Activated CD4-positive, alpha-beta T cell treated with anti-CD3 and anti-CD28 coated beads, Interleukin-2, amount 10 ng/mL, durations not matched to agents 24 days and 14 days (primary cell): ENCODE data around the gene NFKBIZ. TPM values are rescaled to one million over a fixed set of nuclear protein-coding genes. Genes with fewer than 3 reads are reported as not detected.
"Not testable (repeated sequence)": the region's sequence is repeated elsewhere in the genome, so short reads cannot be mapped to it uniquely, and the experiment has no call there.

Experiments
- DNase-seq: peaks from one replicate; pipeline ENCODE4 v3.0.0; 2022
- H3K27ac Mint-ChIP-seq: one replicate; pipeline ENCODE4 v1.8.0; 2022; ENCODE audit warnings: mild to moderate bottlenecking, mixed read lengths
- H3K27me3 Mint-ChIP-seq: one replicate; pipeline ENCODE4 v1.8.0; 2022; ENCODE audit warnings: mixed read lengths
- H3K36me3 Mint-ChIP-seq: one replicate; pipeline ENCODE4 v1.8.0; 2022; ENCODE audit warnings: low read depth, mild to moderate bottlenecking, mixed read lengths
- H3K4me1 Mint-ChIP-seq: one replicate; pipeline ENCODE4 v1.8.0; 2021; ENCODE audit warnings: mixed read lengths
- H3K4me3 Mint-ChIP-seq: one replicate; pipeline ENCODE4 v1.8.0; 2022; ENCODE audit warnings: mild to moderate bottlenecking, moderate library complexity, mixed read lengths
- H3K9me3 Mint-ChIP-seq: one replicate; pipeline ENCODE4 v1.8.0; 2021; ENCODE audit warnings: mixed read lengths
- intact Hi-C: fragments of 100-400 bp; cut with micrococcal nuclease; formaldehyde crosslinking; loops from one replicate; pipeline ENCODE4 v1.15.1; 2023
- total RNA-seq: library from RNA; stranded (reverse); gene quantifications from 2 replicates; pipeline ENCODE4 v1.2.3, GENCODE V29; 2022

Gene NFKBIZ
- total RNA-seq, 1 donor from 2014 or later, result 57.2 TPM

DNA sequence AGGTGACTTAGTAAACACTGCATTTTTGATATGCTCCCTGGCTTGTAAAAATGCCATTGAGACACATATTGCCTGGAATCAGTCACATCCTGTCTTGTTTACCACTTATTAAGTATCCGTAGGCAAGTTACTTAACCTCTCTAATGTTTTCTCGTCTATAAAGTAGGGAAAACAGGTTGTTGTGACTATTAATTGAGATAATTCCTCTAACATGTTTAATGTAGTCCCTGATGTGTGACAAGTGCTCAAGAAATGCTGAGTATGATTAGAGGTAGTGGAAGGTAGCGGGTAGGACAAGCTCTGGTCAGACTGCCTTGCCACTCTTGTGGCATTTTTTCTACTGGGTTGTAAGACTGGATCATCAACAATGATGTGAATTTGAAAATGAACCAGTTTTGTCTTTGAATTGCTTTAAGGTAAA, 54.1 kb downstream of the NFKBIZ start:
- Mint-ChIP-seq H3K36me3 (peaks cover 4% of the 10 kb centered on the region), H3K9me3 (peaks cover 8% of the 10 kb centered on the region), H3K27ac (no peak overlapping the region), H3K4me1 (peaks cover 7% of the 10 kb centered on the region), H3K27me3 (peaks cover 17% of the 10 kb centered on the region), H3K4me3 (no peak overlapping the region)
- no peak for DNase-seq
- intact Hi-C loops, result no loop called here

DNA sequence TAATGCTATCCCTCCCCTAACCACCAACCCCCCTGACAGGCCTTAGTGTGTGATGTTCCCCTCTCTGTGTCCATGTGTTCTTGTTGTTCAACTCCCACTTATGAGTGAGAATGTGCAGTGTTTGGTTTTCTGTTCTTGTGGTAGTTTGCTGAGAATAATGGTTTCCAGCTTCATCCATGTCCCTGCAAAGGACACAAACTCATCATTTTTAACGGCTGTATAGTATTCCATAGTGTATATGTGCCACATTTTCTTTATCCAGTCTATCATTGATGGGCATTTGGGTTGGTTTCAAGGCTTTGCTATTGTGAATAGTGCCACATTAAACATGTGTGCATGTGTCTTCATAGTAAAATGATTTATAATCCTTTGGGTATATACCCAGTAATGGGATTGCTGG, 56.3 kb downstream of the NFKBIZ start:
- peaks cover 22% of the 10 kb centered on the region for H3K9me3 Mint-ChIP-seq
- H3K27ac Mint-ChIP-seq, intact Hi-C loops, H3K4me3 Mint-ChIP-seq, DNase-seq, H3K4me1 Mint-ChIP-seq, H3K36me3 Mint-ChIP-seq: not testable (repeated sequence)
- H3K27me3 Mint-ChIP-seq, result peaks cover 32% of the 10 kb centered on the region

Other genes with a start within 250 kb of the NFKBIZ start
- 29.0 and 30.2 TPM in 2 replicates for gene ZBTB11, start 172.4 kb upstream of the NFKBIZ start, total RNA-seq
- 1,569 and 1,570 TPM in 2 replicates for gene RPL24, start 162.8 kb upstream of the NFKBIZ start, total RNA-seq
- gene CEP97, start 124.9 kb upstream of the NFKBIZ start, total RNA-seq, result 20.3 and 22.8 TPM in 2 replicates
- gene NXPE3, start 70.3 kb upstream of the NFKBIZ start, total RNA-seq, result 17.2 and 18.2 TPM in 2 replicates